ENCODE measurements around the gene GNG3. TPM values are rescaled to one million over a fixed set of nuclear protein-coding genes. Genes with fewer than 3 reads are reported as not detected.

Gene GNG3
- total and polyA plus RNA-seq, 2 of the 4 experiments (the other 2 are of a cell fraction): not detected

DNA sequence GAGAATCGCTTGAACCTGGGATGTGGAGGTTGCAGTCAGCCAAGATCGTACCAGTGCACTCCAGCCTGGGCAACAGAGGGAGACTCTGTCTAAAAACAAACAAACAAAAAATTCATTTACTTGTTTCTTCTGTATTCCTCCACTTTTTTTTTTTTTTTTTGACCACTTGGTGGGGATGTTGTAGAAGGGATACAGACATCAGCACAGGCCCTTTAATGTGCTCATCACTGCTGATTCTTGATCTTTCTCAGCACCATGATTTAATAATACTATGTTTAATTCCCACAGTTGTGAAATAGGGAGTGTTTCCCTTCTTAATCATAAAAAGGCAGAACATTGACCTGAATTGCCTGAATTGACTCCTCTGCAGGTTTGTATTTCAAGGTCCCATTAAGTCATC lies 25.4 kb downstream of the GNG3 start:
- WGBS, 2 experiments (ENCODE audit: extremely low coverage in 2 of 2, insufficient read length in 1 of 2): no CpG with 5 or more reads among the region's 2 CpGs
- Histone ChIP-seq H3K56ac (ENCODE audit: extremely low read depth, insufficient read depth, low read length) (no peak overlapping the region), H4K91ac (ENCODE audit: insufficient read depth, low read depth, low read length) (no peak overlapping the region), H3K27ac (ENCODE audit: insufficient read depth, low read length) (no peak overlapping the region), H4K8ac (ENCODE audit: low read depth in 2 of 2, low read length in 2 of 2) (no peak overlapping the region), H2BK20ac (ENCODE audit: low read depth, low read length) (no peak overlapping the region), H3K4me1 (ENCODE audit: control insufficient read depth, insufficient read depth, low read length) (peaks cover 2% of the 10 kb centered on the region; the same call in 1 of the 2 replicates), H4K5ac (ENCODE audit: low read depth, low read length) (no peak overlapping the region), H2BK15ac (ENCODE audit: low read depth, low read length) (no peak overlapping the region), H3K4ac (ENCODE audit: low read depth, low read length) (no peak overlapping the region), H3K4me2 (ENCODE audit: low read depth, low read length) (no peak overlapping the region), H3K9ac (ENCODE audit: low read depth, low read length) (no peak overlapping the region), H3K18ac (ENCODE audit: low read depth, low read length) (no peak overlapping the region), H2AK5ac (ENCODE audit: low read depth, low read length) (no peak overlapping the region), H3K14ac (replicated peaks; ENCODE audit: low read depth, low read length) (no peak overlapping the region), H3K23ac (ENCODE audit: low read depth, low read length) (no peak overlapping the region), H3K79me1 (ENCODE audit: low read depth in 1 of 2, low read length in 2 of 2) (peaks cover 16 to 40% of the 10 kb centered on the region in 2 experiments), H2BK120ac (ENCODE audit: low read depth, low read length) (no peak overlapping the region), H3K4me3 (ENCODE audit: insufficient read depth, low read depth, low read length) (no peak overlapping the region), H3K36me3 (ENCODE audit: control insufficient read depth, insufficient read depth, low read length) (peaks cover 18% of the 10 kb centered on the region), H3K9me3 (ENCODE audit: control insufficient read depth, insufficient read depth, low read length) (no peaks in the 10 kb centered on the region), H2AFZ (replicated peaks; ENCODE audit: low read length, poor library complexity) (no peak overlapping the region), H3K9me1 (ENCODE audit: insufficient read depth, low read length) (no peaks in the 10 kb centered on the region), H2BK5ac (ENCODE audit: low read depth, low read length, poor library complexity, severe bottlenecking) (no peak overlapping the region), H2AK9ac (replicated peaks; ENCODE audit: low read depth, low read length, poor library complexity) (no peak overlapping the region), H4K20me1 (ENCODE audit: insufficient read depth, low read length) (peaks cover 3% of the 10 kb centered on the region), H3K27me3 (ENCODE audit: control insufficient read depth, insufficient read depth, low read length) (no peaks in the 10 kb centered on the region)
- no peak for ATAC-seq (ENCODE audit: low read depth)
- TF ChIP-seq CTCF (conservative IDR thresholded peaks at IDR 0.05; ENCODE audit: low read depth, low read length): peak; percentile 28; the same call in 1 of the 2 replicates
- TF ChIP-seq RAD21 (IDR thresholded peaks at IDR 0.05; ENCODE audit: low read length): peak; percentile 46
- TF ChIP-seq CEBPB (IDR thresholded peaks at IDR 0.05; ENCODE audit: low read depth, low read length): 0 out of 2 replicates have a peak, but pooled peaks have one; percentile 21
- no peak for TF ChIP-seq ELK1 (IDR thresholded peaks at IDR 0.05; ENCODE audit: borderline replicate concordance, low read depth, low read length)
- TF ChIP-seq RFX5 (IDR thresholded peaks at IDR 0.05; ENCODE audit: low read depth, low read length): no peak
- ChIA-PET CTCF (interaction anchor here (0.7 kb wide), 1 partner anchor 13 kb away, joined by 3 read pairs; no protein-coding TSS in a partner anchor), POLR2A (ENCODE audit: unreplicated experiment) (no interaction called here)
- BruUV-seq (replicated peaks): no TSS peak
- in situ Hi-C loops (cut with MboI; ENCODE audit: low sequenced_read_pairs) (no loop called here), dilution Hi-C loops (cut with HindIII; ENCODE audit: low sequenced_read_pairs, unreplicated experiment) (no loop called here), intact Hi-C loops (cut with micrococcal nuclease) (no loop called here)
- peak; percentile 36 for DNase-seq

Measured in IMR-90 (cell line).